Measurements from ENCODE around the gene ADCY4.
"Not testable (repeated sequence)": the region's sequence is repeated elsewhere in the genome, so short reads cannot be mapped to it uniquely, and the experiment has no call there.

Gene ADCY4

DNA sequence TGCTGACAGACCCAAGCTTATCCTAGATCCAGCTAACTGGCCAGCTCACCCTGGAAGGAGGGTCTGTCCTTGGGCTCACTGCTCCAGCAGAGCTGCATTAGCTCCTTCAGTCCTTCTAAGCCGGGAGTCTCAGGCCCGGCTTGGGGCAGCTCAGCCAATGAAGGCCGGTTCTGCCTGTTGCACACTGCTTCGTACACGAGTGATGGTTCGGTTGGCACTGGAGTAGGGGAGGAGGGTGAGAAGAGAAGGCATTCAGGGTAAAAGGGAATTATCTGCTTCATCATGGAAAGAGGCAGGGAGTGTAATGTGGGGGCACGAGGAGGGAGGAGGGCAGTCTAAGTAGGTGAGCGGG lies 2.9 kb upstream of the ADCY4 start:
- no peak for FAIRE-seq

DNA sequence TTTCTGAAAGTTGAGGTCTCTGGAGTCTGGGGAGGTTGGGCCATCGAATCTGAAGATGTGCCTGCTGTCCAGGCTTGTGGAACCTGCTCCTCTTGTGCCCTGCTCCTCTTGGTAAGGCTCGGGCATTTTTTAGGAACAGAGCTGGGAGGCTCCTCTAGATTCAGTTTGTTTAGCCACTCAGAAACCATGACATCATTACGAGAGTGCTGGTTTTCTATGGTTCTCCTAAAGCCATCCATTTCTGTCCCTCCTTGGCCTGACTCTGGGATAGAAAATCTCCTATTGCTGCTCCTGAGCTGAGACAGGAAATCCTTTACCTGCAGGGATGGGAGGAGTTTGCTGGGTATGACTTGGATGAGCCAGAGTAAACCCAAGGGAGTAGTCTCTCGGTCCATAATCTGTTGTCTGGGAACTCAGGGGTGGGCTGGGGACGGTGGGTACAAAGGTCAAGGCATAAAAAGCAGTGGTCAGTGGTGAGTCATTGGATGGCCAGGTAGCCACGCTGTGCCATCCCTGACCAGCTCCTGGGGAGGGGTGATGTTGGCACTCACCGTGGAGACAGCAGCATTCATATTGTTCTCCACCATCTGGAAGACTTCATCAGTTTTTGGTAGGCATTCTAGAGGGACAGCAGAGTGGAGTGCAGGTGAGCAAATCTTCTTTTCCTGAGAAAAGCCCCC lies 2.4 kb upstream of the ADCY4 start:
- FAIRE-seq = no peak

DNA sequence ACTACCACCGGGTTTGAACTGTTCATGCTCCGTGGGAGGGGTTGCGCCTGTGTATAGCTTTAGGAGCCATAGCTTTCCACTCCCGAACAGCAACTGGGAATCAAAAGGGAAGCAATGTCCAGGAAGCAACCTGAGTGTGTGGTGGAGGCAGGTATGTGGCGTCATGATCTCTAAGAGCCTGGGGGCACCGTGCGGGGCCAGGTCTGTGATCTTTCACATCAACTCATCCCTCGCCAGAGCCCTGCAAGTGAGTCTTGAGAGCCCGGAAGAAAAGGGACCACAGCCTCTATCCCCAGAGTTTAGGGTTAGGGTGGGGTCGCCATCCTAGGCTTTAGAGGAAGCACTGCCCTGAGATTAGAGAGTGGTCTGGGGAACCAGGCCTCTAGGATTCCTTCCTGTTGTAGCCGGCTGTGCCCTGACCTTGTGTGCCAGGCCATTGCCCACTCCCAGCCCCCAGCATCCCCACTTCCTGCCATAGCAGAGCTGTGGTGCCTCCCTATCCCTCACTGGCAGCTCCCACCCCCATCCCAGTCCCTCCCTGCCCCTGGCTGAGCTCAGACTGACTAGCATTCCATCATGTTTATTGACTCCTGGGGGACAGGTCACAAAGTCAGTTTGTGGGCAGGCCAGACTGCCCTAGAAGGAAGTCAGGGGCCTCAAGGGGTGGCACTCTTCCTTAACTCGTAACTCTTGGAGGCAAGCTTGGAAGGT lies 745 bp upstream of the ADCY4 start:
- no peak for FAIRE-seq

DNA sequence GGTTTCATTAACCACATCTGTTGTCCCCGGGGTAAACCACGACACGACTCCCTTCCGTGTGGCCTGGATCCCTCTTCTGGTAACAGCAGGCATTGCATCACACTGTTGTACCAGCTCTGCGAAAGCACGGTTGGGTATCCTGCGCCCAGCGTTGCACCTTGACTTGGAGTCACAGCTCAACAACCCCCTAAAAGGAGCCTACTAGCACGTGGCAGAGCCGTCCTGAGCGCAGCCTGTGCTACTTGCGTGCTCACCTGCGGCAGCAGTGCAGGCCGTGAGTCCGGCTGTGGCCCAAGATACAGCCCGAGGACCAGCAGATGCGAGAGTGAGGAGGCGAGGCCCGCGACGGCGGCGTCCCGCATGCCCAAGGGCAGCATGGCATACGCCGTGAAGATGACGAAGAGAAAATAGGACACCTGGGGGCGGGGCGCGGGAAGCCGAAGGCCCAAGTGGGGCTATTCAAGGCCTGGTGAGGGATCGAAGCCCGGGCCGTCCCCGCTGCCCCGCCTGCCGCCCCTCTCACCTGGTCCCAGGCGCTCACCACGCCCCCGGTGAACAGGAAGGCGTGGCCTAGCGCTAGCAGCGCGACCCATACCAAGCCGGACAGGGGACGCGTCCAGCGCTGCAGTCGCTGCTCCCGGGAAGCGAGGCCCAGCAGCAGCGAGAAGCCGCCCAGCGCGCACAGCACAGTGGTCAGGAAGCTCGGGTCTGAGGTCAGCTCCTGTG lies 2.4 kb downstream of the ADCY4 start:
- FAIRE-seq = no peak

DNA sequence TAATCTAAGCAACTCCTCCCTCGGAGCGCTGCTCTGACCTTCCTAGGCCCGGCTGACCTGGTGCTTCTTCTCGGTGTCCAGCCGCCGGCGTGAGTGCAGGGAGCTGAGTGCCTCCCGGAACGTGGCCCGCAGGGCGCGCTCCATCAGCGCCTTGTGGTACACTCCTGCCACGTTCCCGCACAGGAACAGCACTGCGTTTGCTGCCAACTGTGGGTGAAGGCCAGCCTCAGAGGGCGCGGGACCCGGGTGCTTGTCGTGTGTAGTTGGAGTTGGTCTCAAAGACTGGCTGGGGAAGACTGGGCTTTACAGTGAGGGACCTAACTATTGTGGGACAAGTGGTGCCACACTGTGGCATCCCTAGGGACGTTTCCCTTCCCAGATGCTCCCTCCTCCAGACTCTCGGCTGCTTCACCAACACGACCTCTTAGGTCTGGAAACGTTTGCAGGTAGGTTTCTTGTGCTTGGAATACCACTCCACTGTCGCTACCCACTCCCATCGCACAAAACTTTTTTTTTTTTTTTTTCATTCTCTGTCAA lies 3.1 kb downstream of the ADCY4 start:
- FAIRE-seq = no peak

DNA sequence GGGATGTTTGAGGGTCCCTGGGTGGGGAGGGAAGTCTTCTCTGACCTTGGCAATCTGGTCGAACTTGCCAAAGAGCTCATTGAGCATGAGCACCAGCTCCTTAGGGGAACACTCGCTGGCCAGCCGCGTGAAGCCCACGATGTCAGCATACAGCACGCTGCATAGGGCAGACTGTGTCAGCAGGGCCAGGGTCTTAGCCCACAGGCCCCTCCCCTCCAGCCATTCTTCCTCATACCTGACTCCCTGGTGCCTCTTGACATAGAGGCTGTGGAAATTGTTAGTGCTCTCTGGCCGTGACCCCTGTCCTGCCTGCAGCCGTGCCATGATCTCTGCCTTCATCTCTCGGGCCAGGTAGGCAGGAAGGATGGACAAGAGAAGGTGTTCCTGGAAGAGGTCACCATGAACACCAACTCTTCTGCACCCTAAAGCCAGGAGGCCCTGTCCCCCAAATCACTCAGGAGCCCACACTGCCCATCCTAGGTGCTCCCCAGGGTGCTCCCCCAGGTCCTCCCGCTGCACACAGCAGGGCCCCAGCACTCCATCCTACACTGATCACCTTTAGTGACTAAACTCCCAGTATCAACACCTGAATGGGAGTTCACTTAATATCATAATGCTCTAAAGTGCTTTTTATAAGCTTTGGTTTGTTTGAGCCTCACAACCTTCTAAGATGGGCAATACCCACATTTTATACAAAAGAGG lies 3.7 kb downstream of the ADCY4 start:
- FAIRE-seq = no peak

DNA sequence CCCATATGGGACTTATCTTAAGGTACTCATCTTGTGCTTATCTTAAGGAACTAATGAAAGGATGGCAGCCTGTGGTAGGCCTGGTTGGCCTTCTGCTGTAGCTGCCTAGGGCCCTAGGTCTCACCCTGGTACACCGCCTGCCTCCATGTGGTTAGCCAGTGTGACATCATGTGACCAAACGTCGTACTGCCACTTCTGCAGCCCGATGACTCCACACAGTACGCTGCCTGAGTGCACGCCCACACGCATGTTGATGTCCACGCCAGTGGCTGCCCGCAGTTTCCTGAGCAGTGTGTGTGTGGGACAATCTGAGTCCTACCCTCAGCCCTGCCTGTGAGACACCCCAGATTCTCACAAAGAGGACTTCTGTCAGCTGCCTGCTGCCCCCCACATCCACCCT lies 5.1 kb downstream of the ADCY4 start:
- no peak for FAIRE-seq

DNA sequence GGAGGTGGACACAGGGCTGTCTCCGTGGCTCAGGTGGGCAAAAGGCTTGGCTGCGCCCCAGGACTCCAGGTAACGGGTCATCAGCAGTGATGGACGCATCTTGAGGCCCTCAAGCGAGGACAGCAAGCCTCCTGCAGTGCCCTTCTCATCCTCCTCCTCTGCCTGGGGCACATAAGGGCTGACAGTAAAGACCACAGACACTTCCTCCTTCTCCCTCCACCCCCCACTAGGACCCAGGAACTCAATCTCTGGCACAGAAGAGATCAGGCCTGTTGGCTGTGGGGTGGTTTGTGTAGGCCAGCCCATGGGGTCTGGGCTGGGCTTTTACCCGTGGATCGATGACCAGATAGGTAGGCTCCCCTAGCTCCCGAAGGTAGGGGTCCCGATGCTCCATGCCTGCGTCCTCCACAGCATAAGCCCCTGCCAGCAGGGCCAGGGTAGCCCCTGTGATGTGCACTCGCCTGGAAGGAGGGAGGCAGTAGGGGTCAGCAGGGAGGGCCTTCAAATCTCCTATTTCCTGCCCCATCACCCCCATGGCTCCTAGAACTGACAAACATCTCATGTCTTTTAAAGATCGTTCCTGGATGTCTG lies 5.7 kb downstream of the ADCY4 start:
- FAIRE-seq = no peak

DNA sequence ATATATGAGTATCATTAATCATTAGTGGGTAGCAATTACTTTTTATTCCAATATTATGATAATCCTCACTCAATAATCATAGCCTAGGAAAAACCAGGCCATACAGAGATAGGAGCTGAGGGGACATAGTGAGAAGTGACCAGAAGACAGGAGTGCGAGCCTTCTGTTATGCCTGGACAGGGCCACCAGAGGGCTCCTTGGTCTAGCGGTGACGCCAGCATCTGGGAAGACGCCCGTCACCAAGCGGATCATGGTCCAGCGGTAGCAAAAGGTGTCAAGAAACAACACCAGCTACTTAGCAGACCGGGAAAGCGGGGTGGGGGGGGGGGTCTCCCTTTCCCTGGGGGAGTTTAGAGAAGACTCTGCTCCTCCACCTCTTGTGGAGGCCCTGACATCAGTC lies 7.0 kb downstream of the ADCY4 start:
- not testable (repeated sequence) for FAIRE-seq

DNA sequence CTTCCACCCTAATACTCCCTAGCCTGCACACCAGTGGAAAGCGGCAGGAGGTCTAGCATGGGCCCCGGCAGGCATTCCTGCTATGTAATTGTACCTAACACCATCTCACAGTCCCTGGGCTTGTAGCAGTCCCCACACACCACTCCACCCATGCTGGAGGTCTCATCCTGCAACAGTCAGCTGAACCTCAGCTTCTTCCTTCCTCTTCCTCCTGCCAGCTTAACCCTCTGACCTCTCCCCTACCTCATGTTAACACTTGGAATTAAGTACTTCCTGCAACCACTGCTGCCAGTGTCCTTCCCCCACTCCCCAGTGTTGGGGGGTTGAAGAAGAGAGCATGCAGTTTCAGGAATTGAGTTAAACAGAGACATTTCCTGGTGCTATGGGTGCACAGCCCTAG lies 7.6 kb downstream of the ADCY4 start:
- FAIRE-seq = no peak

DNA sequence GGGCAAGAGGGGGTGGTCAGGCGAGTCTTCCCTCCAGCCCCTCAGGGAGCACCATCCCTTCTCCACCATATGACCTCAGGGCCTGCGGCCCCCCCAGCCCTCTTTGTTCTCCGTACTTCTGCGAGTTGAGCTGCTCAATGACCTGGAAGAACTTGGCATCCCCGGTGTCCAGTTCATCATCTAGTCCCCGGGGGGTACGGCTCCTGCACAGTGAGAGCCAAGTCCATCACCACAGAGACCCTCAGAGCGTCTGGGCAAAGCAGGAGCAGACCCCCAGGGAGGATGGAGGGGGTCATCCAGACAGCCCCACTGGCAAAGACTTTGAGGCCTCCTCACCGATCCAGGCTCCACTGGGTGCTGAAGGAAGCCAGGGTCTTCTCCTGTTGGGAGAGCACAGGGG lies 8.9 kb downstream of the ADCY4 start:
- FAIRE-seq = no peak

DNA sequence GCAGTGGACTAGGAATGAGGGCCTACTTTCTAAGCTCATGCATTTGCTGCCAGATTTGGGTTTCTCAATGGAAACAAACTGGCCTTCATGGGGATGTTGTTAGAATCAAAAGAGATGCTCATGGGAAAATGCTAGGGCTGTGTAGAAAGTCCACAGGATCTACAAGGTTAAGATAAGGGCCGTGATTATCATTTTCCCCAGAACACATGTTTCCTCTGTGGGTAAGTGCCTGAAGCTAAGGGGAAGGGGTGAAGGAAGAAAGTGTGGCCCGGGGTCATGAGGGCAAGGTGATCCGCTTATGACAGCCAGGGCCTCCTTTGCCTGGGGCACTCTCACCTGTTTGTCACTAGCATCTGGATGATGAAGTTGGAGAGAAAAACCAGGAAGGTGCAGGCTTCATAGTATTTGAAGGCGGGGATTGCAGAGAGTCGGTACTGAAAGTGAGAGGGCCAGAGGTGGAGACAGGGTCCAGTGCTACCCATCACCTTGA lies 9.8 kb downstream of the ADCY4 start:
- FAIRE-seq = no peak

DNA sequence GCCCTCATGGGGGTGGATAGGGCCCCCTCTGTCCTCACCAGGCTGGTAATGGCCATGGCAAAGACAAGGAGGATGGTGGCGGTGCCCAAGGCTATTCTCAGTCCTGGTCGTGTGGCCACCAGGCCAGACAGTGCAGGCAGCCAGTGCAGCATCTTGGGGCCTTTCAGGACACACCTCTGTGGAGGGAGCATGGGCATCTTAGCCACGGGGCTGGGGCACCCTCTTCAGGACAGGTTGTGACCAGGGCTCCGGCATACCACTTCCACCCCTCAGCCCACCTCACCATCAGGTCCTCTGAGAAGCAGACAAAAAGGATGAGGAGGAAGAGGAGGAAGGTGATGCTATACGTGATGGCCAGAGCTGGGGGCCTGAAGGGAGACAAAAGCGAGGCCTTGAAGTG lies 10.8 kb downstream of the ADCY4 start:
- no peak for FAIRE-seq

DNA sequence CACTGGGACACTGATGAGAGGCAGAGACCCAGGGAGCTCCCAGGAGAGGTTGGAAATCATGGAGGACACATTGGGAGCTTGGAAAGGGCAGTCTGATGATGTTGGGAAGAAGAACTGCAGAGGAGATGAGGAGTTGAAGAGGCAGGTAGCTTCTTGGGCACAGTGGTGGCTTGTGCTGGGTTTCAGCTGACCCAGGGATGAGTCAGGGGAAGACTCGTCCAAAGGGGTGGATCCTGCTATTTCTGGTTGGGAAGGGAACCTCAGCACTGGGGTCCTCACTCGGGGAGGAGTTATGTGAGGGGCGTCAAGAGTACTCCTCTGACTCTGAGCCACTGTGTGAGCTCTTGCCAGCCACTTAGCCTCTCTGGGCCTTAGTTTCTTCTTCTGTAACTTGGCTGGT lies 11.5 kb downstream of the ADCY4 start:
- FAIRE-seq = no peak

DNA sequence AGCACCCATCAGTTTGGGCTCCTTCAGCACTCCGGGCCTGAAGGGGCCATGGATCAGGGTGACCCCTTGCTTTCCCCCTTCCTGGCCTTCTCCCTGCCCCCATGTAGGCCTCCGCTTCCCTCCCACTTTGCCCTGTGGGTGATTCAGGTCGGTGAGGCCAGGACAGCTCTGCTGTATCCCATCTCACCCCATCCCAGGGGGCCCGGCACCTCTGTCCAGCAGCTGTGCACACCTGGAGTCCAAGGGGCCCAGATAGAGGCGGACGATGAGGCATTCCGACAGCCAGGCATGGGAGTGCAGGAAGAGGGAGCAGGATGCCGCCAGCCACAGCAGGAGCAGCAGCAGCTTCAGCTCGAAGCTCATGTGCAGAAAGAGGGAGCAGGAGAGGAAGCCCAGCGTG lies 12.2 kb downstream of the ADCY4 start:
- no peak for FAIRE-seq

DNA sequence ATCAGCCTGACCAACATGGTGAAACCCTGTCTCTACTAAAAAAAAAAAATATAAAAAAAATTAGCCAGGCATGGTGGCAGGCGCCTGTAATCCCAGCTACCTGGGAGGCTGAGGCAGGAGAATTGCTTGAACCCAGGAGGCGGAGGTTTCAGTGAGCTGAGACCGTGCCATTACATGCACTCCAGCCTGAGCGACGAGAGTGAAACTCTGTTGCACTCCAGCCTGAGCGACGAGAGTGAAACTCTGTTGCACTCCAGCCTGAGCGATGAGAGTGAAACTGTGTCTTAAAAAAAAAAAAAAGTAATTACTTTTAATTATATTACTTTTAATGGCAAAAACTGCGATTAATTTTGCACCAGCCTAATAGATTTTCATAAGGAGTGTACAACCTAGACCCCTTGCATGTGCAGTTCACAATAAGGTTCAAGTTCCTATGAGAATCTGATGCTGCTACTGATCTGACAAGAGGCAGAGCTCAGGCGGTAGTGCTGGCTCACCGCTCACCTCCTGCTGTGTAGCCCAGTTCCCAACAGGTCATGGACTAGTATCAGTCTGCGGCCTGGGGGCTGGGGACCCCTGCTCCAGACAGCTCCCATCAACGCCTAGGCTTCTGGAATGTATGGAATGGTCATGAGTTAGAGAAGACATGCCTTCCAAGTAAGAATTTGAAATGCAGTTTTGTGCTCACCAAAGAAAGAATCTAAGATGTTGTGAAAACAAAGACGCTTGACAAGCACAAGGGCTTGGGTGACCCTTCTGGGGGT lies 13.5 kb downstream of the ADCY4 start:
- FAIRE-seq = no peak

DNA sequence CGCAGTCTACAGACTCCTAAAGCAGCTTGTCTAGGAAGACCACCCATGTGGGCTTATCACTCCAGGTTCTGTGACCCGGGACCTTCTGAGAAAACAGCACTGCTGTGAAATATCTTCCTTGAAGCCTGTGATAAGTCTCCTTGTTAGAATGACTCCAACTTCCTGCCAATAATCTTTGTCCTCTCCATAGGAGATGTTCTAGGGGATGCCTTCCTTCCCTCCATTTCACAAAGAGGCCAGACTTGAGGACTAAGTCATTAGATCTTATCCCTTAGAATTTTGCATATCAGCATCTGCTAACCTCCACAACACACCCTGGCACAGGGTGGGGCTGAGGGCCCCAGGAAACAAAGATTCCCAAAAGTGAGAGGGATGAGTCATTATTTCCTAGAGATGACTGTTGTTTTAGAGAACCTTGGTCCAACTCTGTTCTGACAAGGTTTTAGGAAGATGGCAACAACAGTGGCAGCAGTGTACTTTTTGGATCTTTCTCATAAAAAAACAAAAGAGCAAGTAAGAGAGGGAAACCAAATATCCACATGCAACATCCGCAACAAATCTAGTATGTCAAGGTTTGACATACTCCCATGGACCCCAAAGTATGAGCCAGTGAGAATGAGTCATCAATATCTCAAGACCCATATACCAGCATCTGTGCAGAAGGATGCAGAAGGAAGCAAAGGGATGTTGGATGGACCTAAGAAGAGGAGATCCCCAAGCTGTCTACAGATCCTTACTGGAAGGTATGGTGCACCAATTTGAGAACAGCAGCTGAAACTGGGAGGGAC lies 17.5 kb downstream of the ADCY4 start:
- FAIRE-seq = no peak

DNA sequence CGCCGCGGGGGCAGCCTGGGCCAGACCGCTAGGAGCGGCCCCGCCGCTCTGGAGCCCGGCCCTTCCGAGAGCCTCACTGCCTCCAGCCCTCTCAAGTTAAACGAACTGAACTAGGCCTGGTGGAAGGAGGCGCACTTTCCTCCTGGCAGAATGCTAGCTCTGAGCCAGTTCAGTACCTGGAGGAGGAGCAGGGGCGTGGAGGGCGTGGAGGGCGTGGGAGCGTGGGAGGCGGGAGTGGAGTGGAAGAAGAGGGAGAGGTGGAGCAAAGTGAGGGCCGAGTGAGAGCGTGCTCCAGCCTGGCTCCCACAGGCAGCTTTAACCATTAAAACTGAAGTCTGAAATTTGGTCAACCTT lies 18.3 kb downstream of the ADCY4 start:
- FAIRE-seq = no peak

DNA sequence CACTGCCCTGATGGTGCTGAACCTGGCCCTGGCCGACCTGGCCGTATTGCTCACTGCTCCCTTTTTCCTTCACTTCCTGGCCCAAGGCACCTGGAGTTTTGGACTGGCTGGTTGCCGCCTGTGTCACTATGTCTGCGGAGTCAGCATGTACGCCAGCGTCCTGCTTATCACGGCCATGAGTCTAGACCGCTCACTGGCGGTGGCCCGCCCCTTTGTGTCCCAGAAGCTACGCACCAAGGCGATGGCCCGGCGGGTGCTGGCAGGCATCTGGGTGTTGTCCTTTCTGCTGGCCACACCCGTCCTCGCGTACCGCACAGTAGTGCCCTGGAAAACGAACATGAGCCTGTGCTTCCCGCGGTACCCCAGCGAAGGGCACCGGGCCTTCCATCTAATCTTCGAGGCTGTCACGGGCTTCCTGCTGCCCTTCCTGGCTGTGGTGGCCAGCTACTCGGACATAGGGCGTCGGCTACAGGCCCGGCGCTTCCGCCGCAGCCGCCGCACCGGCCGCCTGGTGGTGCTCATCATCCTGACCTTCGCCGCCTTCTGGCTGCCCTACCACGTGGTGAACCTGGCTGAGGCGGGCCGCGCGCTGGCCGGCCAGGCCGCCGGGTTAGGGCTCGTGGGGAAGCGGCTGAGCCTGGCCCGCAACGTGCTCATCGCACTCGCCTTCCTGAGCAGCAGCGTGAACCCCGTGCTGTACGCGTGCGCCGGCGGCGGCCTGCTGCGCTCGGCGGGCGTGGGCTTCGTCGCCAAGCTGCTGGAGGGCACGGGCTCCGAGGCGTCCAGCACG lies 18.9 kb downstream of the ADCY4 start:
- FAIRE-seq = no peak

DNA sequence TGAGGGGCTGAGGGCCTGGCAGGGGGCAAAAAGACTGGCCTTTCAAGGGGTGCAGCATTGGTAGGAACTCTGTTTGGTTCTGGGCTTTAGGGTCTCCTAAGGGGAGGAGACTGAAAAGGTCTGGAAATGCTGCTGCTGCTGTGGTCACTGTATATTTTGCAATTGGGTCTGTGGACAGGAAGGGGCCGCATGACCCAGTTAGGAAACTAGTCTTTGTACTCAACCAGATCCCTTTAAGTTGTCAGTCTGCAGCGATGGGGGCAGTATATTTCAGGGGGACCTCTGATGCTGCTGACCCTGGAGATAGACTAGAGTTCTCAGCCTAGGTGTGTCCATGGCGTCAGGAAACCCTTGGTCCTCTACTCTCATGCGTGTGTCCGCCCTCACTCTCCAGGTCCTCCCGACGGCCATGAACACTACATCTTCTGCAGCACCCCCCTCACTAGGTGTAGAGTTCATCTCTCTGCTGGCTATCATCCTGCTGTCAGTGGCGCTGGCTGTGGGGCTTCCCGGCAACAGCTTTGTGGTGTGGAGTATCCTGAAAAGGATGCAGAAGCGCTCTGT lies 19.5 kb downstream of the ADCY4 start:
- FAIRE-seq = no peak

All from A204.1 (cell line).